ENCODE data around the gene FAM193A. TPM values are rescaled to one million over a fixed set of nuclear protein-coding genes. Genes with fewer than 3 reads are reported as not detected.

The FAM193A gene
- total RNA-seq, 1 donor from 2014 or later = 28.8 TPM

GRCh38 chr4:2691952-2692435, 155.5 kb downstream of the FAM193A start:
- H2AFZ ChIP-seq (ENCODE audit: low read depth, low read length) = no peak overlapping the region
- Mint-ChIP-seq H3K9me3 (ENCODE audit: unreplicated experiment) (no peaks in the 10 kb centered on the region), H3K27me3 (ENCODE audit: low read depth, unreplicated experiment) (no peaks in the 10 kb centered on the region), H3K36me3 (ENCODE audit: low read depth, unreplicated experiment) (peaks cover 38% of the 10 kb centered on the region), H3K4me1 (ENCODE audit: low read depth, unreplicated experiment) (no peaks in the 10 kb centered on the region), H3K27ac (ENCODE audit: unreplicated experiment) (no peak overlapping the region), H3K4me3 (ENCODE audit: unreplicated experiment) (no peak overlapping the region)
- H3K9me3 ChIP-seq (ENCODE audit: insufficient read depth, low read depth, low read length) = no peaks in the 10 kb centered on the region
- H3K4me1 ChIP-seq (ENCODE audit: insufficient read depth, low read length) = peaks cover 11% of the 10 kb centered on the region
- no peak overlapping the region for H3K9ac ChIP-seq (ENCODE audit: low read length)
- DNase-seq (ENCODE audit: low read depth) (no peak), FAIRE-seq (no peak)
- peaks cover 52% of the 10 kb centered on the region for H4K20me1 ChIP-seq (ENCODE audit: insufficient read depth, low read length)
- no peaks in the 10 kb centered on the region for H3K27me3 ChIP-seq (ENCODE audit: insufficient read depth, low read length)
- no peak overlapping the region for H3K27ac ChIP-seq (ENCODE audit: low read depth, low read length)
- TF ChIP-seq CTCF (IDR thresholded peaks at IDR 0.05; ENCODE audit: insufficient read depth, low read depth, low read length) = no peak
- no peak for TF ChIP-seq EZH2 (IDR thresholded peaks at IDR 0.05; ENCODE audit: insufficient read depth, low read length)
- no peak overlapping the region for H3K4me2 ChIP-seq (ENCODE audit: low read length)
- H3K79me2 ChIP-seq (ENCODE audit: insufficient read depth, low read length) = no peaks in the 10 kb centered on the region
- H3K4me3 ChIP-seq (ENCODE audit: insufficient read depth, low read depth, low read length) = no peak overlapping the region
- H3K36me3 ChIP-seq (ENCODE audit: insufficient read depth, low read length) = peaks cover 35% of the 10 kb centered on the region

- Histone ChIP-seq H3K27me3 (ENCODE audit: insufficient read depth, low read length) (no peaks in the 10 kb centered on the region), H3K4me2 (ENCODE audit: low read length) (peak overlapping the region; percentile 31), H3K27ac (ENCODE audit: low read depth, low read length) (no peak overlapping the region), H3K9me3 (ENCODE audit: insufficient read depth, low read depth, low read length) (no peaks in the 10 kb centered on the region), H3K4me3 (ENCODE audit: insufficient read depth, low read depth, low read length) (no peak overlapping the region), H3K9ac (ENCODE audit: low read length) (no peak overlapping the region), H4K20me1 (ENCODE audit: insufficient read depth, low read length) (peaks cover 35% of the 10 kb centered on the region), H3K79me2 (ENCODE audit: insufficient read depth, low read length) (no peaks in the 10 kb centered on the region), H3K4me1 (ENCODE audit: insufficient read depth, low read length) (peaks cover 11% of the 10 kb centered on the region), H2AFZ (ENCODE audit: low read depth, low read length) (no peak overlapping the region), H3K36me3 (ENCODE audit: insufficient read depth, low read length) (peaks cover 42% of the 10 kb centered on the region)
- Mint-ChIP-seq H3K9me3 (ENCODE audit: unreplicated experiment) (no peaks in the 10 kb centered on the region), H3K4me3 (ENCODE audit: unreplicated experiment) (no peak overlapping the region), H3K36me3 (ENCODE audit: low read depth, unreplicated experiment) (peaks cover 29% of the 10 kb centered on the region), H3K27ac (ENCODE audit: unreplicated experiment) (no peak overlapping the region), H3K4me1 (ENCODE audit: low read depth, unreplicated experiment) (peaks cover 2% of the 10 kb centered on the region), H3K27me3 (ENCODE audit: low read depth, unreplicated experiment) (no peaks in the 10 kb centered on the region)
- no peak for TF ChIP-seq EZH2 (IDR thresholded peaks at IDR 0.05; ENCODE audit: insufficient read depth, low read length)
- TF ChIP-seq CTCF (IDR thresholded peaks at IDR 0.05; ENCODE audit: insufficient read depth, low read depth, low read length) = no peak
- FAIRE-seq (no peak), DNase-seq (ENCODE audit: low read depth) (peak; percentile 55)
Observed at GRCh38 chr4:2694691-2695090, 158.2 kb downstream of the FAM193A start.

DNA sequence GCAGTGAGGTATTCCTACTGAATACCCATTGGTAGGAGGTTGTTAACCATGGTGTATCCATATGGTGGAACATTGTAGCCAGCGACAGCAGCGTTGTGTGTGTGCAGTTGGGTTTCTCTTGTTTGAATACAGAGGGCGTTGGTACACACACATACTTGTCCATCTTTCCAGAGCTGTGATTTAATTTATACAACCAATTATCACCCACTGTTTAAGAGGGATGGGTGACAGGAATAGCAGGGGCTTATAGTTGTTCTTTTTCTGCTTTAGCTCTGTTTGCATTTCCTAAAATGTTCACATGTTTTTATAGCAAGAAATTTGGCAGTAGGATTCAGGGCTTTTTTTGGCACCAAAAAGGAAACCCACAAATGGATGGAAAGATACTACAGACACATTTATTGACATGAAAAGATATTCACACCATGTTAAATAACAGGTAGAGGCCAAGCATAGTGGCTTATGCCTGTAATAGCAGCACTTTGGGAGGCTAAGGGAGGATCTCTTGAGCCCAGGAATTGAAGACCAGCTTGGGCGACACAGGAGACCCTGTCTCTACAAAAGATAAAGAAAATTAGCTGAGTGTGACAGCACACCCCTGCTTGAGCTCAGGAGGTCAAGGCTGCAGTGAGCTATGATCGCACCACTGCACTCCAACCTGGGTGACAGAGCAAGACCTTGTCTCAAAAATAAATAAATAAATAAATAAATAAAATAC, 159.1 kb downstream of the FAM193A start:
- Mint-ChIP-seq H3K36me3 (ENCODE audit: low read depth, unreplicated experiment) (peaks cover 25% of the 10 kb centered on the region), H3K4me1 (ENCODE audit: low read depth, unreplicated experiment) (peaks cover 2% of the 10 kb centered on the region)
- no peak for TF ChIP-seq CTCF (IDR thresholded peaks at IDR 0.05; ENCODE audit: insufficient read depth, low read depth, low read length)
- TF ChIP-seq EZH2 (IDR thresholded peaks at IDR 0.05; ENCODE audit: insufficient read depth, low read length) = no peak

More for the DNA sequence above, 159.1 kb downstream of the FAM193A start:
- Histone ChIP-seq H3K4me1 (ENCODE audit: insufficient read depth, low read length) (peaks cover 8% of the 10 kb centered on the region), H4K20me1 (ENCODE audit: insufficient read depth, low read length) (peaks cover 35% of the 10 kb centered on the region), H3K9ac (ENCODE audit: low read length) (no peak overlapping the region), H3K9me3 (ENCODE audit: insufficient read depth, low read depth, low read length) (no peaks in the 10 kb centered on the region), H3K79me2 (ENCODE audit: insufficient read depth, low read length) (no peaks in the 10 kb centered on the region), H3K27me3 (ENCODE audit: insufficient read depth, low read length) (no peaks in the 10 kb centered on the region), H3K27ac (ENCODE audit: low read depth, low read length) (no peak overlapping the region), H3K4me3 (ENCODE audit: insufficient read depth, low read depth, low read length) (no peak overlapping the region), H2AFZ (ENCODE audit: low read depth, low read length) (no peak overlapping the region), H3K4me2 (ENCODE audit: low read length) (no peak overlapping the region), H3K36me3 (ENCODE audit: insufficient read depth, low read length) (peaks cover 50% of the 10 kb centered on the region)
- H3K9me3 Mint-ChIP-seq (ENCODE audit: unreplicated experiment) = no peaks in the 10 kb centered on the region
- no peaks in the 10 kb centered on the region for H3K27me3 Mint-ChIP-seq (ENCODE audit: low read depth, unreplicated experiment)
- no peak for DNase-seq (ENCODE audit: low read depth)
- no peak overlapping the region for H3K4me3 Mint-ChIP-seq (ENCODE audit: unreplicated experiment)
- FAIRE-seq = no peak
- H3K27ac Mint-ChIP-seq (ENCODE audit: unreplicated experiment) = no peak overlapping the region
